HepG2 (cell line): Measurements from ENCODE around the gene HBA2. TPM values are rescaled to one million over a fixed set of nuclear protein-coding genes. Genes with fewer than 3 reads are reported as not detected.

Experiments used
- ATF6 ChIP-seq: sonication (generic); formaldehyde crosslinking; conservative IDR thresholded peaks from 2 replicates; pipeline ENCODE4 v1.4.0; 2020; ENCODE audit warnings: missing genetic modification reagents
- ELK4 ChIP-seq: sonication (generic); formaldehyde crosslinking; IDR thresholded peaks from 2 replicates; pipeline ENCODE4 v1.9.0; 2021; ENCODE audit warnings: missing genetic modification reagents, borderline replicate concordance
- FOXA1 ChIP-seq, 2 experiments: fragments of 450-650 bp in 1 of 2; sonication (generic) in 1 of 2; formaldehyde crosslinking in 1 of 2; IDR thresholded peaks; 2 replicates each; pipeline versions ENCODE4 v1.4.0 to v1.6.1; 2016 to 2020; ENCODE audit warnings: missing genetic modification reagents in 1 of 2
- GLI4 ChIP-seq: sonication (generic); formaldehyde crosslinking; IDR thresholded peaks from 2 replicates; pipeline ENCODE4 v1.5.1; 2020; ENCODE audit warnings: missing genetic modification reagents, mild to moderate bottlenecking, moderate library complexity, borderline replicate concordance
- MAFG ChIP-seq: sonication (generic); formaldehyde crosslinking; IDR thresholded peaks from 2 replicates; pipeline ENCODE4 v1.5.1; 2020; ENCODE audit warnings: mild to moderate bottlenecking, missing genetic modification reagents
- PBX2 ChIP-seq: IDR thresholded peaks from 2 replicates; pipeline ENCODE4 v1.6.1; 2016; ENCODE audit warnings: control low read depth
- RCOR2 ChIP-seq: IDR thresholded peaks from 2 replicates; pipeline ENCODE4 v1.6.1; 2016; ENCODE audit warnings: missing biosample characterization, missing genetic modification reagents
- RFXANK ChIP-seq: IDR thresholded peaks from 2 replicates; pipeline ENCODE4 v1.6.1; 2016
- SP2 ChIP-seq: sonication (generic); formaldehyde crosslinking; IDR thresholded peaks from 2 replicates; pipeline ENCODE4 v1.5.1; 2020; ENCODE audit warnings: mild to moderate bottlenecking, missing genetic modification reagents
- YY1 ChIP-seq: IDR thresholded peaks from 2 replicates; pipeline ENCODE4 v1.6.1; 2011; ENCODE audit warnings: low read length, low read depth, moderate library complexity, mild to moderate bottlenecking; ENCODE audit not compliant: insufficient read depth, insufficient replicate concordance
- ZFP82 ChIP-seq: sonication (generic); formaldehyde crosslinking; IDR thresholded peaks from 2 replicates; pipeline ENCODE4 v1.5.1; 2020; ENCODE audit warnings: mild to moderate bottlenecking, missing genetic modification reagents, borderline replicate concordance
- ZNF207 ChIP-seq: fragments of 450-650 bp; IDR thresholded peaks from 2 replicates; pipeline ENCODE4 v1.6.1; 2016; ENCODE audit warnings: antibody characterized with exemption, borderline replicate concordance
- ZNF256 ChIP-seq: sonication (generic); formaldehyde crosslinking; conservative IDR thresholded peaks from 2 replicates; pipeline ENCODE4 v1.4.0; 2020; ENCODE audit warnings: missing genetic modification reagents
- polyA plus RNA-seq, 8 experiments: library from polyadenylated mRNA; depleted of rRNA in 3 of 8; stranded (reverse) in 7 of 8; unstranded in 1 of 8; fragments of >200 nt; fragmentation: Illumina TruSeq in 4 of 8; extraction: Trizol in 4 of 8; gene quantifications; 2 replicates each; pipeline versions ENCODE4 v1.2.1 to v1.2.3, GENCODE V29; 2011 to 2016; ENCODE audit warnings: low read depth in 4 of 8, missing spikeins in 1 of 8, mixed read lengths in 1 of 8; ENCODE audit not compliant: insufficient read depth in 1 of 8
- total RNA-seq, 5 experiments: library from RNA; depleted of rRNA; stranded (reverse); fragments of >200 nt; fragmentation: Illumina TruSeq; extraction: Trizol; gene quantifications; 2 replicates each; pipeline ENCODE4 v1.2.3, GENCODE V29; 2016; ENCODE audit warnings: low read depth in 1 of 5
- TF ChIP-seq, protein P1 (sequence below): sonication (generic); formaldehyde crosslinking; IDR thresholded peaks from 2 replicates; pipeline ENCODE4 v1.8.0; 2022; ENCODE audit warnings: mild to moderate bottlenecking, missing genetic modification reagents, borderline replicate concordance
- TF ChIP-seq, protein P2 (sequence below): sonication (generic); formaldehyde crosslinking; IDR thresholded peaks from 2 replicates; pipeline ENCODE4 v1.9.0; 2021; ENCODE audit warnings: missing genetic modification reagents, mild to moderate bottlenecking, borderline replicate concordance
- TF ChIP-seq, protein P3 (sequence below): sonication (generic); formaldehyde crosslinking; IDR thresholded peaks from 2 replicates; pipeline ENCODE4 v1.5.0; 2020; ENCODE audit warnings: missing genetic modification reagents
- TF ChIP-seq, protein P4 (sequence below): sonication (generic); formaldehyde crosslinking; IDR thresholded peaks from 2 replicates; pipeline ENCODE4 v1.4.0; 2020; ENCODE audit warnings: missing genetic modification reagents, borderline replicate concordance

HBA2 gene
- total and polyA plus RNA-seq, 2 of the 13 experiments (the other 11 are each of a cell fraction or from before 2014, with no cell fraction given), result not detected

- no peak for TF ChIP-seq YY1
- no peak for TF ChIP-seq PBX2 (CRISPR knock-in tag)
- TF ChIP-seq ZNF207, result no peak
- 0 out of 2 replicates have a peak, but pooled peaks have one; percentile 36 for TF ChIP-seq RCOR2 (CRISPR knock-in tag)
- TF ChIP-seq, protein P1, sequence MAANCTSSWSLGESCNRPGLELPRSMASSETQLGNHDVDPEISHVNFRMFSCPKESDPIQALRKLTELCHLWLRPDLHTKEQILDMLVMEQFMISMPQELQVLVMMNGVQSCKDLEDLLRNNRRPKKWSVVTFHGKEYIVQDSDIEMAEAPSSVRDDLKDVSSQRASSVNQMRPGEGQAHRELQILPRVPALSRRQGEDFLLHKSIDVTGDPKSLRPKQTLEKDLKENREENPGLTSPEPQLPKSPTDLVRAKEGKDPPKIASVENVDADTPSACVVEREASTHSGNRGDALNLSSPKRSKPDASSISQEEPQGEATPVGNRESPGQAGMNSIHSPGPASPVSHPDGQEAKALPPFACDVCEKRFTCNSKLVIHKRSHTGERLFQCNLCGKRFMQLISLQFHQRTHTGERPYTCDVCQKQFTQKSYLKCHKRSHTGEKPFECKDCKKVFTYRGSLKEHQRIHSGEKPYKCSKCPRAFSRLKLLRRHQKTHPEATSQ (CRISPR knock-in tag), result peak; percentile 93
- TF ChIP-seq RFXANK (CRISPR knock-in tag), result 0 out of 2 replicates have a peak, but pooled peaks have one; percentile 45
- TF ChIP-seq, protein P2, sequence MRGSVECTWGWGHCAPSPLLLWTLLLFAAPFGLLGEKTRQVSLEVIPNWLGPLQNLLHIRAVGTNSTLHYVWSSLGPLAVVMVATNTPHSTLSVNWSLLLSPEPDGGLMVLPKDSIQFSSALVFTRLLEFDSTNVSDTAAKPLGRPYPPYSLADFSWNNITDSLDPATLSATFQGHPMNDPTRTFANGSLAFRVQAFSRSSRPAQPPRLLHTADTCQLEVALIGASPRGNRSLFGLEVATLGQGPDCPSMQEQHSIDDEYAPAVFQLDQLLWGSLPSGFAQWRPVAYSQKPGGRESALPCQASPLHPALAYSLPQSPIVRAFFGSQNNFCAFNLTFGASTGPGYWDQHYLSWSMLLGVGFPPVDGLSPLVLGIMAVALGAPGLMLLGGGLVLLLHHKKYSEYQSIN (CRISPR knock-in tag), result no peak
- peak; percentile 91; the same call in 1 of the 2 replicates for TF ChIP-seq ZFP82 (CRISPR knock-in tag)
- no peak for TF ChIP-seq ATF6 (CRISPR knock-in tag)
- peak; percentile 10; the same call in 1 of the 2 replicates for TF ChIP-seq ELK4
- no peak for TF ChIP-seq MAFG
- TF ChIP-seq SP2 (CRISPR knock-in tag), result 0 out of 2 replicates have a peak, but pooled peaks have one; percentile 14
- TF ChIP-seq GLI4, result peak; percentile 99
- TF ChIP-seq, protein P3, sequence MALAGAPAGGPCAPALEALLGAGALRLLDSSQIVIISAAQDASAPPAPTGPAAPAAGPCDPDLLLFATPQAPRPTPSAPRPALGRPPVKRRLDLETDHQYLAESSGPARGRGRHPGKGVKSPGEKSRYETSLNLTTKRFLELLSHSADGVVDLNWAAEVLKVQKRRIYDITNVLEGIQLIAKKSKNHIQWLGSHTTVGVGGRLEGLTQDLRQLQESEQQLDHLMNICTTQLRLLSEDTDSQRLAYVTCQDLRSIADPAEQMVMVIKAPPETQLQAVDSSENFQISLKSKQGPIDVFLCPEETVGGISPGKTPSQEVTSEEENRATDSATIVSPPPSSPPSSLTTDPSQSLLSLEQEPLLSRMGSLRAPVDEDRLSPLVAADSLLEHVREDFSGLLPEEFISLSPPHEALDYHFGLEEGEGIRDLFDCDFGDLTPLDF (CRISPR knock-in tag), result peak; percentile 86
- TF ChIP-seq, protein P4, sequence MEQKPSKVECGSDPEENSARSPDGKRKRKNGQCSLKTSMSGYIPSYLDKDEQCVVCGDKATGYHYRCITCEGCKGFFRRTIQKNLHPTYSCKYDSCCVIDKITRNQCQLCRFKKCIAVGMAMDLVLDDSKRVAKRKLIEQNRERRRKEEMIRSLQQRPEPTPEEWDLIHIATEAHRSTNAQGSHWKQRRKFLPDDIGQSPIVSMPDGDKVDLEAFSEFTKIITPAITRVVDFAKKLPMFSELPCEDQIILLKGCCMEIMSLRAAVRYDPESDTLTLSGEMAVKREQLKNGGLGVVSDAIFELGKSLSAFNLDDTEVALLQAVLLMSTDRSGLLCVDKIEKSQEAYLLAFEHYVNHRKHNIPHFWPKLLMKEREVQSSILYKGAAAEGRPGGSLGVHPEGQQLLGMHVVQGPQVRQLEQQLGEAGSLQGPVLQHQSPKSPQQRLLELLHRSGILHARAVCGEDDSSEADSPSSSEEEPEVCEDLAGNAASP (CRISPR knock-in tag), result peak; percentile 83
- TF ChIP-seq ZNF256 (CRISPR knock-in tag), result peak; percentile 94; the same call in 1 of the 2 replicates
- no peak for TF ChIP-seq FOXA1 (IDR thresholded peaks at IDR 0.05)
- 0 out of 2 replicates have a peak, but pooled peaks have one; percentile 32 for TF ChIP-seq FOXA1 (CRISPR knock-in tag; IDR thresholded peaks at IDR 0.05)
Observed at GRCh38 chr16:180681-181564, 8.2 kb downstream of the HBA2 start (continued).
